GM19099 (cell line): Measurements from ENCODE around the gene SIX4.

Experiments used
- POLR2A ChIP-seq: IDR thresholded peaks from 3 replicates; pipeline ENCODE4 v1.6.1; 2011; ENCODE audit warnings: low read depth; ENCODE audit not compliant: insufficient read length; ENCODE audit errors: extremely low read depth

Gene SIX4

GRCh38 chr14:60734465-60735242, 10.5 kb upstream of the SIX4 start, which contains the start of gene MNAT1:
Gene MNAT1 (plus strand): TSS chr14:60734761. CDS start chr14:60734863, 102 bp downstream.
- TF ChIP-seq POLR2A, result peak; percentile 82

- TF ChIP-seq POLR2A, result no peak
These were observed 8.8 kb upstream of the SIX4 start for GRCh38 chr14:60732840-60733483.

- TF ChIP-seq POLR2A, result no peak
These were observed 840 bp downstream of the SIX4 start for GRCh38 chr14:60723116-60723906.

- no peak for TF ChIP-seq POLR2A
These were observed 1.6 kb downstream of the SIX4 start for GRCh38 chr14:60722357-60723115.

- TF ChIP-seq POLR2A, result no peak
These were observed 2.1 kb downstream of the SIX4 start for GRCh38 chr14:60722107-60722356.

- TF ChIP-seq POLR2A, result no peak
These were observed 2.6 kb downstream of the SIX4 start for GRCh38 chr14:60721326-60722106.

GRCh38 chr14:60720962-60721325, 3.2 kb downstream of the SIX4 start:
- no peak for TF ChIP-seq POLR2A

GRCh38 chr14:60720391-60720790, 3.8 kb downstream of the SIX4 start:
- TF ChIP-seq POLR2A, result no peak

- no peak for TF ChIP-seq POLR2A
These were observed 10.6 kb downstream of the SIX4 start for GRCh38 chr14:60713513-60713912.

GRCh38 chr14:60710494-60710893, 13.7 kb downstream of the SIX4 start:
- no peak for TF ChIP-seq POLR2A

- TF ChIP-seq POLR2A, result no peak
These were observed 16.3 kb downstream of the SIX4 start for GRCh38 chr14:60707858-60708257.

- no peak for TF ChIP-seq POLR2A
These were observed 19.1 kb downstream of the SIX4 start for GRCh38 chr14:60705100-60705499.

GRCh38 chr14:60700598-60700997, 23.6 kb downstream of the SIX4 start:
- no peak for TF ChIP-seq POLR2A

GRCh38 chr14:60695327-60695726, 28.8 kb downstream of the SIX4 start:
- no peak for TF ChIP-seq POLR2A
